HS-5 (cell line): Measurements from ENCODE around the gene NRTN.
"Not testable (repeated sequence)": the region's sequence is repeated elsewhere in the genome, so short reads cannot be mapped to it uniquely, and the experiment has no call there.

Experiments used
- DNase-seq: peaks from one replicate; pipeline ENCODE4 v3.0.0-alpha.2; 2012; ENCODE audit warnings: low read depth

Gene NRTN

DNA sequence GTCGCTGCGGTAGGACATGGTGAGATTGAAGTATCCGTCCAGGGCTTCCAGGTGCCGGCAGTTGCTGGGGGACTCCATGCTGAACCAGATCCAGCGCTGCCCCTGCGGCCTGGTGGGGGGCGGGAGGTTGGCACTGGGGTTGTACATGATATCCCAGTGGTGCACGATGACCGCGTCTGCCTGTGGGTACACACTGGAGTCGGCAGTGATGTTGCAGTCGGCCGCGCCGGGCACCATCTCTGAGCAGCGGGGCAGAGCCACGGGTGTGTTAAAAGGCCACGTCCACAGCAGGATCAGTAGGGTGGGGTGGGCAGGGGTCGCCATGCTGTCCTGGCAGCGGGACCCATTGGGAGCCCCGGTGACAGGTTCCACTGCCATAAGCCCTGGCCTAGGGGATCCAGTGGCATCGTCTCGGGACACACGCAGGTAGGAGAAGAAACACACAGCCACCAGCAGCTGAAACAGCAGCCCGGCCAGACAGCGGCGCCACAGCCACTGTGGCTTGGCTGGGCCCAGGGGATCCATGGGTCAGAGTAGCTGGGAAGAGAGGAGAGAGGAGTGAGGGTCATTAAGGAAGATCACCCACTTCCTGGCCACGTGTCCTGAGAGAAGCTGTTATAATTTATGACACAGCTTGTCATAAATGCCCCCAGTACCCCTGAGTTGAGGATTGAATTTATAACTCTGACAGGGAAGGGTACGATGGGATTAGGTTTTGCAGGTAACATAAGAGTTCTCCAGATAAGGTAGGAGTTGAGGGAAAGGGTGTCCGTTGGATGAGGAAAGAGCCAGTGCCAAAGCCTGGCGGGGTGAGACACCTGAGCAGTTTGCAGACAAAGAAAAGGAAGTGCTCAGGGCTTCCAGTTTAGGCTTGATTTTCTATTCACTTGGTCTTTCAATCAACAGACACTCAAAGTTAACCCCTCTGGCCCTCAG is 62.6 kb downstream of the NRTN start:
- DNase-seq: no peak

DNA sequence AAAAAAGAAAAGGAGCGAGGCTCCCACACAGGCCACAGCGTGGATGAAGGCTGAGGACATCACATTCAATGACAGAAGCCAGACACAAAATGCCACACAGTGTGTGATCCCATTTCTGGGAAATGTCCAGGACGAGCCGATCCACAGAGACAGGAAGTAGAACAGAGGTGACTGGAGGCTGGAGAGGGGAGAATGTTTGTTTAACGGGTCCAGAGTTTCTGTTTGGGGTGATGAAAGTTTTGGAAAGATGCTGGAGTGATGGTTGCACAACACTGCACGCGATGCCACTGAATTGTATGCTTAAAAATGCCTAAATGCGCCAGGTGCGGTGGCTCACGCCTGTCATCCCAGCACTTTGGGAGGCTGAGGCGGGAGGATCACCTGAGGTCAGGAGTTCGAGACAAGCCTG is 66.1 kb downstream of the NRTN start:
- DNase-seq: no peak

DNA sequence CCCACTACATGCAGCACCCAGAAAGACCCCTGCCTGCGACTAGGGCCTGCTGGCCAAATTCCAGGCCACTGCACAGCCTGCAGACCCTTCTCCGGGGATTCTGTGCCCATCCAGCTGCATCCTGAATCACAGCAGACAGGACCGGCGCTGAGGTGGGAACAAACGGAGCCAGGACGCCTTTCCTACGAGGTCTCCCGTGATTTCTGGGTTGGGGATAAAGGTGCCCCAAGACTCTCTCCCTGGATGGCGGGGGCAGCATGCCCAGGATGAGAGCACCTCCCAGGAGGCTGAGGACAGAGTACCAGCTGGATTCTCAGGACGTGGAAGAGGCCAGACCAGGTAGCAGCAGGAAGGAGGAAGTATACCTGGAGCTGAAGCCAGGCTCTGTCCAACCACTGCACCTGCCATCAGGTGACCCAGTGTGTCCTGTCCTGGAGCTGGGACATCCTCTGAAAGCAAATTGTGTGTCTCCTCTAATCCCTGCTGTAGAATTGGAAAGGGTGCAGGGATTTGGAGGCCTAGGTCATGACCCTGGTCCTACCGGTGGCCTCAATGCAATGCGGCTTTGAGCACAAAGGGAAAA is 68.8 kb downstream of the NRTN start:
- no peak for DNase-seq

DNA sequence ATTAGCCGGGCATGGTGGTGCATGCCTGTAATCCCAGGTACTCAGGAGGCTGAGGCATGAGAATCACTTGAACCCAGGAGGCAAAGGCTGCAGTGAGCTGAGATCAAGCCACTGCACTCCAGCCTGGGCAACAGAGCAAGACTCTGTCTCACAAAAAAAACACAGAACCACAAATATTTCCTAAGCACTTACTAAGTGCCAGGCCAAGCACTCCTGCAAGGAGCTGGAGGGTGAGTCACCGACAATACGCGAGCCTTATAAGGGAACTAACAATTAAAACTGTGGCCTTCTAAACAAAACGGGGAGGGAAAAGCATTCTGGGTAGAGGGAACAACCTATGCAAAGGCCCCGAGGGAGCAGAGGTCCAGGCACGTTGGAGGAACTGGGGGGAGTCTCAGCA is 69.6 kb downstream of the NRTN start:
- DNase-seq: not testable (repeated sequence)

DNA sequence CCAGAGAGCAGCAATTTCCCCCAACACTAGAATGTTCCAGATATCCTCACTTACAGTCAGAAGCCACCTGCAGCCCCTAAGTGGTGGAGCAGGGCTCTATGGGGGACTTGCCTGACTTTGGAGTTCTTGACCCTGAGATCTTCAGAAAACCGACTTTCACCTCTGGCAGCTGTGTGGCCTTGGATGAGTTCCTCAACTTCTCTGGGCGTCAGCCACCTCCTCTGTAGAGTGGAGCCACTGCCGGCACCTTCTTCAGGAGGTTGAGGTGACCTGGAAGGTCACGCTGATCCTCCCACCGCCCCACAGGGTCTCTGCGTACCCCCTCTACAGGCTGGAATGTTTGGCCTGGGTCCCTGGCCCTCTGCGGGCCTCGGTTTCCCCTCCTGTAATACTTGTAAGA is 72.6 kb downstream of the NRTN start:
- DNase-seq: no peak

DNA sequence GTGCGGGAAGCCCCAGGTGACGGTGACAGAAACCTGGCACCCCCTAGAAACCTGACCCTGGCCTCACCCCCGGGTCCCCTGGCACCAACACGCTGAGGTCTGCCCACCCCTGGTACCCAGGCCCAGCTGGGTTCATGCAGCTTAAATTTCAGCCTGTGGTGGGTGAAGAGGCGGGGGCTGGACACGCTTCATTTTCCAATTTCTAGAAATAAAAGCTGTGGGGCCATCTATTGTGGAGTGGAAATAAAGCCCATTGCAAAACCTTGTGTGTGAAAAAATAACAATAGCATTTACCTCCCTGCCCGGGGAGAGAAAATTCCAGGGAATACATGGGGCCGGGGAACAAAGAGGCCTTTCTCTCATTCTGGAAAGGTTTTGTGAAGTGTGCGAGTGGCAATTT is 73.0 kb downstream of the NRTN start:
- no peak for DNase-seq
